GM21515 (cell line): ENCODE data around the gene CADPS2.
"Not testable (repeated sequence)": the region's sequence is repeated elsewhere in the genome, so short reads cannot be mapped to it uniquely, and the experiment has no call there.

ENCODE experiments used
- ATAC-seq: cut with Tn5 transposase; IDR thresholded peaks from one replicate; pipeline ENCODE4 v1.9.1; 2021; ENCODE audit not compliant: unreplicated experiment

CADPS2 gene

GRCh38 chr7:122300956-122301833, 585.1 kb downstream of the CADPS2 start:
- ATAC-seq, result no peak

GRCh38 chr7:122300211-122300932, 585.9 kb downstream of the CADPS2 start:
- no peak for ATAC-seq

- no peak for ATAC-seq
Measured at GRCh38 chr7:122299624-122300210, 586.5 kb downstream of the CADPS2 start.

- ATAC-seq, result no peak
Measured at GRCh38 chr7:122298618-122299017, 587.6 kb downstream of the CADPS2 start.

- no peak for ATAC-seq
Measured at GRCh38 chr7:122298131-122298530, 588.1 kb downstream of the CADPS2 start.

GRCh38 chr7:122291189-122291588, 595.1 kb downstream of the CADPS2 start:
- ATAC-seq, result no peak

- ATAC-seq, result no peak
Measured at GRCh38 chr7:122290476-122290875, 595.8 kb downstream of the CADPS2 start.

- ATAC-seq, result no peak
Measured at GRCh38 chr7:122289426-122289825, 596.8 kb downstream of the CADPS2 start.

GRCh38 chr7:122284608-122285007, 601.7 kb downstream of the CADPS2 start:
- not testable (repeated sequence) for ATAC-seq

GRCh38 chr7:122273117-122273516, 613.1 kb downstream of the CADPS2 start:
- ATAC-seq, result no peak

- no peak for ATAC-seq
Measured at GRCh38 chr7:122269241-122269640, 617.0 kb downstream of the CADPS2 start.
